Measurements from ENCODE around the gene PAPSS1. TPM values are rescaled to one million over a fixed set of nuclear protein-coding genes. Genes with fewer than 3 reads are reported as not detected.

Gene PAPSS1
- total and polyA plus RNA-seq, 9 of the 15 experiments (the other 6 are each of a cell fraction or from before 2014, with no cell fraction given), result 21.1 to 53.9 (median 41.9) TPM

DNA sequence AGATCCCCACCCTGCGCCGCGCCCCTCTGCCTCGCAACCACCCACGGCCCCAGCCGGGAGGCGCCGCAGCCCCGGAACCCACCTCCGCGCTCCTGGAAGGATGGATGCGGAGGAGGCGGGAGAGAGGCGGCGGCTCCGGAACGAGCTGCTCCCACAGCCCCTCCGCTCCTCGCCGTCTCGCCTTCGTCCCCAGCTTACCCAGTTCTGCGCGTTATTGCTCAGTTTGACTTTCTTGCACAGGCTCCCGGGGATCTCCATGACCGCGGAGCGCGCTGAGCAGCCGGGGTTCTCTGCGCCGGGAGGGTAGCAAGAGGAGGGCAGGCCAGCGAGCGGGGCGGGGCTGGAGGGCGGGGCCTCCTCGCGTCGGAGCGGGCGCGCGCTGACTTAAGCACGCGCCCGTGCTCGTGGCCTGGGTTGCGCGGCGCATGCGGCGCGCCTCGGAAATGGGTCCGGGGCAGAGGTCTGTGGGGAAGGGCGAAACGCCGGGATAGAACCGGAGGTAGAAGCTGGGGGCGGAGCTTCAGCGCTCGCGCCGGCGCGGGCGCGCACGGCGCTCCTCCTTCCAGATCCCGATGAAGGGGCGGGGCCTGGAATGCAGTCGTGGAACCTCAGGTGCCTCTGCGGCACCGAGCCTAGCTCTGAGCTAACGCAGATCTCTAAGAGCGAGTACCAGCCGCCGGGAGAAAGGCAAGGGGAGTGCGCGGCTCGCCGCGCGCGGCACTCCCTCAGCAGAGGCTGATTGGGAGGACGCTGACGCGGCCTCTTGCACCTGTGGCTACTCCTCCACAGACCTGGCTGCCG, at the start of gene PAPSS1 (continued):
- TF ChIP-seq TOE1 (IDR thresholded peaks at IDR 0.05; ENCODE audit: borderline replicate concordance) (no peak), TOE1 (CRISPR knock-in tag; IDR thresholded peaks at IDR 0.05; ENCODE audit: borderline replicate concordance, low read depth) (no peak), NFYB (IDR thresholded peaks at IDR 0.05; ENCODE audit: extremely low read depth, insufficient read length) (no peak), ELF4 (CRISPR knock-in tag; IDR thresholded peaks at IDR 0.05) (no peak), PHF21A (IDR thresholded peaks at IDR 0.05; ENCODE audit: borderline replicate concordance, low read depth) (no peak), NR1H2 (CRISPR knock-in tag; IDR thresholded peaks at IDR 0.05) (no peak), ZSCAN29 (IDR thresholded peaks at IDR 0.05) (no peak), ZNF644 (tag; IDR thresholded peaks at IDR 0.05; ENCODE audit: low read depth) (no peak), TAF1 (IDR thresholded peaks at IDR 0.05; ENCODE audit: control insufficient read depth, extremely low read depth, insufficient read depth, low read length, severe bottlenecking) (peak; percentile 59), JUNB (CRISPR knock-in tag; conservative IDR thresholded peaks at IDR 0.05) (no peak), SIN3A (IDR thresholded peaks at IDR 0.05; ENCODE audit: borderline replicate concordance in 2 of 2, control insufficient read depth in 1 of 2, low read depth in 2 of 2, low read length in 2 of 2) (peak in 1 of 2 experiments; percentile 1; a peak in 1 of 4 replicates), RAD21 (CRISPR knock-in tag; conservative IDR thresholded peaks at IDR 0.05 in 1 of 2, IDR thresholded peaks at IDR 0.05 in 1 of 2) (no peak), MEF2A (IDR thresholded peaks at IDR 0.05; ENCODE audit: control insufficient read depth, low read depth, low read length) (no peak), PTBP1 (IDR thresholded peaks at IDR 0.05; ENCODE audit: low read depth, low read length) (no peak), SAP30 (IDR thresholded peaks at IDR 0.05; ENCODE audit: borderline replicate concordance, insufficient read depth, low read depth, low read length, poor library complexity, severe bottlenecking) (peak; percentile 42), ZNF77 (CRISPR knock-in tag; IDR thresholded peaks at IDR 0.05) (no peak), TBP (optimal IDR thresholded peaks at IDR 0.05; ENCODE audit: low read depth, low read length) (peak; percentile 55), POLR2B (IDR thresholded peaks at IDR 0.05; ENCODE audit: low read depth, partially characterized antibody) (peak; percentile 62), CHD2 (IDR thresholded peaks at IDR 0.05; ENCODE audit: low read depth, low read length) (no peak), ZNF184 (CRISPR knock-in tag; IDR thresholded peaks at IDR 0.05) (no peak), PRMT5 (CRISPR knock-in tag; IDR thresholded peaks at IDR 0.05) (no peak)
- TF ChIP-seq, protein P1, sequence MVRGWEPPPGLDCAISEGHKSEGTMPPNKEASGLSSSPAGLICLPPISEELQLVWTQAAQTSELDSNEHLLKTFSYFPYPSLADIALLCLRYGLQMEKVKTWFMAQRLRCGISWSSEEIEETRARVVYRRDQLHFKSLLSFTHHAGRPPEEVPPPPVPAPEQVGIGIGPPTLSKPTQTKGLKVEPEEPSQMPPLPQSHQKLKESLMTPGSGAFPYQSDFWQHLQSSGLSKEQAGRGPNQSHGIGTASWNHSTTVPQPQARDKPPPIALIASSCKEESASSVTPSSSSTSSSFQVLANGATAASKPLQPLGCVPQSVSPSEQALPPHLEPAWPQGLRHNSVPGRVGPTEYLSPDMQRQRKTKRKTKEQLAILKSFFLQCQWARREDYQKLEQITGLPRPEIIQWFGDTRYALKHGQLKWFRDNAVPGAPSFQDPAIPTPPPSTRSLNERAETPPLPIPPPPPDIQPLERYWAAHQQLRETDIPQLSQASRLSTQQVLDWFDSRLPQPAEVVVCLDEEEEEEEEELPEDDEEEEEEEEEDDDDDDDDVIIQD (CRISPR knock-in tag; IDR thresholded peaks at IDR 0.05), result no peak
- TF ChIP-seq, protein P2, sequence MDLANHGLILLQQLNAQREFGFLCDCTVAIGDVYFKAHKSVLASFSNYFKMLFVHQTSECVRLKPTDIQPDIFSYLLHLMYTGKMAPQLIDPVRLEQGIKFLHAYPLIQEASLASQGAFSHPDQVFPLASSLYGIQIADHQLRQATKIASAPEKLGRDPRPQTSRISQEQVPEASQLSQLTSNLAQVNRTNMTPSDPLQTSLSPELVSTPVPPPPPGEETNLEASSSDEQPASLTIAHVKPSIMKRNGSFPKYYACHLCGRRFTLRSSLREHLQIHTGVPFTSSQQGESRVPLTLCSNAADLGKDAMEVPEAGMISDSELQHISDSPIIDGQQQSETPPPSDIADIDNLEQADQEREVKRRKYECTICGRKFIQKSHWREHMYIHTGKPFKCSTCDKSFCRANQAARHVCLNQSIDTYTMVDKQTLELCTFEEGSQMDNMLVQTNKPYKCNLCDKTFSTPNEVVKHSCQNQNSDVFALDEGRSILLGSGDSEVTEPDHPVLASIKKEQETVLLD (IDR thresholded peaks at IDR 0.05), result peak; percentile 87
- TF ChIP-seq, protein P3, sequence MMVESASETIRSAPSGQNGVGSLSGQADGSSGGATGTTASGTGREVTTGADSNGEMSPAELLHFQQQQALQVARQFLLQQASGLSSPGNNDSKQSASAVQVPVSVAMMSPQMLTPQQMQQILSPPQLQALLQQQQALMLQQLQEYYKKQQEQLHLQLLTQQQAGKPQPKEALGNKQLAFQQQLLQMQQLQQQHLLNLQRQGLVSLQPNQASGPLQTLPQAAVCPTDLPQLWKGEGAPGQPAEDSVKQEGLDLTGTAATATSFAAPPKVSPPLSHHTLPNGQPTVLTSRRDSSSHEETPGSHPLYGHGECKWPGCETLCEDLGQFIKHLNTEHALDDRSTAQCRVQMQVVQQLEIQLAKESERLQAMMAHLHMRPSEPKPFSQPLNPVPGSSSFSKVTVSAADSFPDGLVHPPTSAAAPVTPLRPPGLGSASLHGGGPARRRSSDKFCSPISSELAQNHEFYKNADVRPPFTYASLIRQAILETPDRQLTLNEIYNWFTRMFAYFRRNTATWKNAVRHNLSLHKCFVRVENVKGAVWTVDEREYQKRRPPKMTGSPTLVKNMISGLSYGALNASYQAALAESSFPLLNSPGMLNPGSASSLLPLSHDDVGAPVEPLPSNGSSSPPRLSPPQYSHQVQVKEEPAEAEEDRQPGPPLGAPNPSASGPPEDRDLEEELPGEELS (CRISPR knock-in tag; IDR thresholded peaks at IDR 0.05; ENCODE audit: borderline replicate concordance), result no peak

Measured in K562 (cell line).